ENCODE measurements around the gene MFAP2.

DNA sequence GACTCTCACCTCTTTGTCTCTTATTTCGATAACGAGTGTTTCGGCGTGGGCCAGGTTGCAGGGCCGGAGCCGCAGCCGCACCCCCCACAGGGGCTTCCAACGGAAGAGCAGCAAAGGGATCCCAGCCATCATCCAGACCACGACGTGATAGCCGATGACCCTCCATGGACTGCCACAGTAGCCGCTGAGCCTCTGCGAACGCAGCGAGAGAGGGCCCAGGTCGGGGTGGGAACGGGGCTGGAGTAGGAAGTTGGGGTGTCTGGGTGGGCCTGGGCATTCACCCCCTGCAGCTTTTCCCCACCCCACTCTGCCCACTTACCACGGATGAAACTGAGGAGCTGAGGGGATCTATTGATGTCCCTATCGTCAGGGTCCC lies 24.9 kb upstream of the MFAP2 start:
- no peak for TF ChIP-seq CTCF (IDR thresholded peaks at IDR 0.05)
- no peak for TF ChIP-seq POLR2A (IDR thresholded peaks at IDR 0.05)
